SK-N-SH (cell line): ENCODE measurements around the gene ZPR1. TPM values are rescaled to one million over a fixed set of nuclear protein-coding genes. Genes with fewer than 3 reads are reported as not detected.

ENCODE experiments used
- CTCF ChIA-PET: fragments of 300-600, 350-600 bp; formaldehyde crosslinking; extraction: SDS; loops from one replicate; lab custom pipeline; 2021; lab: Yijun Ruan, JAX
- POLR2A ChIA-PET: fragments of 350-600 bp; sonication (Branson Sonifier 250); formaldehyde crosslinking; extraction: SDS; loops from one replicate; lab custom pipeline; 2020; ENCODE audit warnings: antibody characterized with exemption, inconsistent platforms; lab: Yijun Ruan, JAX
- DNase-seq: peaks from one replicate; pipeline ENCODE4 v3.0.0; 2012
- H2AFZ ChIP-seq: fragments of 200-600 bp; sonication (generic); 2 replicates; pipeline ENCODE4 v1.8.1; 2016; ENCODE audit warnings: antibody characterized with exemption, mild to moderate bottlenecking, low read depth
- H3F3A ChIP-seq: fragments of 200-600 bp; sonication (generic); replicated peaks from 2 replicates; pipeline ENCODE3; 2016; ENCODE audit warnings: antibody characterized with exemption, mild to moderate bottlenecking; ENCODE audit not compliant: insufficient read depth
- H3K27ac ChIP-seq, 2 experiments: fragments of 200-500 bp in 1 of 2; fragments of 200-600 bp in 1 of 2; sonication (Bioruptor generic) in 1 of 2; sonication (generic), shearing (Covaris generic) in 1 of 2; 2 replicates each; pipeline versions ENCODE4 v1.5.1 to v1.6.1; 2014 to 2016; ENCODE audit warnings: low read depth in 2 of 2, inconsistent platforms in 1 of 2, low read length in 1 of 2, mild to moderate bottlenecking in 1 of 2, mixed read lengths in 1 of 2
- H3K27me3 ChIP-seq: fragments of 200-600 bp; sonication (generic), shearing (Covaris generic); 2 replicates; pipeline ENCODE4 v1.6.1; 2016; ENCODE audit warnings: mixed run types; ENCODE audit not compliant: insufficient read depth
- H3K36me3 ChIP-seq, 2 experiments: fragments of 200-500 bp in 1 of 2; fragments of 200-600 bp in 1 of 2; sonication (Bioruptor generic) in 1 of 2; sonication (generic) in 1 of 2; replicated peaks in 1 of 2; 2 replicates each; pipeline versions ENCODE3 to v1.5.1; 2014 to 2016; ENCODE audit warnings: low read length in 1 of 2, mild to moderate bottlenecking in 1 of 2; ENCODE audit not compliant: insufficient read depth in 2 of 2, control insufficient read depth in 1 of 2
- H3K4me1 ChIP-seq, 2 experiments: fragments of 200-500 bp in 1 of 2; fragments of 200-600 bp in 1 of 2; sonication (Bioruptor generic) in 1 of 2; sonication (generic), shearing (Covaris generic) in 1 of 2; 2 replicates each; pipeline versions ENCODE4 v1.5.1 to v1.6.1; 2014 to 2016; ENCODE audit warnings: low read depth in 1 of 2, low read length in 1 of 2, mixed run types in 1 of 2; ENCODE audit not compliant: insufficient read depth in 2 of 2, control insufficient read depth in 1 of 2
- H3K4me2 ChIP-seq: fragments of 200-600 bp; sonication (generic), shearing (Covaris generic); 2 replicates; pipeline ENCODE4 v1.6.1; 2017; ENCODE audit warnings: mixed run types
- H3K4me3 ChIP-seq, 2 experiments: fragments of 200-500 bp in 1 of 2; fragments of 200-600 bp in 1 of 2; sonication (Bioruptor generic) in 1 of 2; sonication (generic), shearing (Covaris generic) in 1 of 2; 2 replicates each; pipeline versions ENCODE4 v1.5.1 to v1.8.1; 2014 to 2016; ENCODE audit warnings: low read depth in 2 of 2, inconsistent platforms in 1 of 2, low read length in 1 of 2, mild to moderate bottlenecking in 1 of 2, mixed read lengths in 1 of 2, moderate library complexity in 1 of 2
- H3K79me2 ChIP-seq: fragments of 200-600 bp; sonication (generic); 2 replicates; pipeline ENCODE4 v1.8.1; 2017; ENCODE audit warnings: mild to moderate bottlenecking; ENCODE audit not compliant: insufficient read depth
- H3K9ac ChIP-seq: fragments of 200-600 bp; sonication (generic); 2 replicates; pipeline ENCODE4 v1.6.1; 2017; ENCODE audit warnings: mixed run types
- H3K9me2 ChIP-seq: fragments of 200-600 bp; sonication (generic); 2 replicates; pipeline ENCODE4 v1.6.1; 2017; ENCODE audit warnings: mixed run types
- H3K9me3 ChIP-seq: fragments of 200-600 bp; sonication (generic); 2 replicates; pipeline ENCODE4 v1.6.1; 2017; ENCODE audit warnings: mixed run types, mild to moderate bottlenecking, moderate library complexity
- H4K20me1 ChIP-seq: fragments of 200-600 bp; sonication (generic); 2 replicates; pipeline ENCODE4 v1.6.1; 2017; ENCODE audit warnings: mild to moderate bottlenecking, mixed run types; ENCODE audit not compliant: insufficient read depth
- ELF1 ChIP-seq: IDR thresholded peaks from 2 replicates; pipeline ENCODE4 v1.4.0; 2012
- FOSL2 ChIP-seq: IDR thresholded peaks from 2 replicates; pipeline ENCODE4 v1.4.0; 2012; ENCODE audit warnings: low read depth, mild to moderate bottlenecking, moderate library complexity, borderline replicate concordance
- FOXJ3 ChIP-seq: sonication (generic); formaldehyde crosslinking; IDR thresholded peaks from 2 replicates; pipeline ENCODE4 v1.5.1; 2020; ENCODE audit warnings: mild to moderate bottlenecking, missing genetic modification reagents
- FOXM1 ChIP-seq: IDR thresholded peaks from 2 replicates; pipeline ENCODE4 v1.4.0; 2012; ENCODE audit warnings: low read depth, mild to moderate bottlenecking
- GABPA ChIP-seq: IDR thresholded peaks from 2 replicates; pipeline ENCODE4 v1.4.0; 2012; ENCODE audit warnings: low read depth, mild to moderate bottlenecking
- JUND ChIP-seq: IDR thresholded peaks from 2 replicates; pipeline ENCODE4 v1.4.0; 2012
- MEF2A ChIP-seq: IDR thresholded peaks from 2 replicates; pipeline ENCODE4 v1.4.0; 2012; ENCODE audit warnings: low read depth, borderline replicate concordance
- MXI1 ChIP-seq: IDR thresholded peaks from 2 replicates; pipeline ENCODE4 v1.6.1; 2012; ENCODE audit warnings: mild to moderate bottlenecking, low read depth, low read length, improper control_type of control experiment
- NFIC ChIP-seq: IDR thresholded peaks from 2 replicates; pipeline ENCODE4 v1.4.0; 2012; ENCODE audit warnings: borderline replicate concordance
- NRF1 ChIP-seq: IDR thresholded peaks from 2 replicates; pipeline ENCODE4 v1.6.1; 2012; ENCODE audit warnings: low read depth, mild to moderate bottlenecking, low read length
- RAD21 ChIP-seq: IDR thresholded peaks from 2 replicates; pipeline ENCODE4 v1.6.1; 2012; ENCODE audit warnings: mild to moderate bottlenecking, low read length
- RFX5 ChIP-seq: IDR thresholded peaks from 2 replicates; pipeline ENCODE4 v1.6.1; 2012; ENCODE audit warnings: mild to moderate bottlenecking, improper control_type of control experiment, low read length
- TEAD4 ChIP-seq: IDR thresholded peaks from 2 replicates; pipeline ENCODE4 v1.4.0; 2012; ENCODE audit warnings: mild to moderate bottlenecking, borderline replicate concordance; ENCODE audit not compliant: insufficient read depth
- WGBS: methylation state at CpG from one replicate; pipeline ENCODE4 v1.1.6; 2017; ENCODE audit warnings: low lambda C conversion rate; 5-methylcytosine and 5-hydroxymethylcytosine counted together
- polyA plus RNA-seq, 3 experiments: library from polyadenylated mRNA; depleted of rRNA; stranded (reverse); fragments of >200 nt; gene quantifications; 2 replicates each; pipeline ENCODE4 v1.2.3, GENCODE V29; 2012
- TF ChIP-seq, protein P1 (sequence below): IDR thresholded peaks from 2 replicates; pipeline ENCODE4; 2012
- TF ChIP-seq, protein P2 (sequence below): IDR thresholded peaks from 2 replicates; pipeline ENCODE4 v1.4.0; 2012; ENCODE audit warnings: low read depth
- TF ChIP-seq, protein P3 (sequence below): IDR thresholded peaks from 2 replicates; pipeline ENCODE4 v1.4.0; 2012; ENCODE audit warnings: low read depth, borderline replicate concordance
- TF ChIP-seq, protein P4 (sequence below): fragments of 150-350 bp; IDR thresholded peaks from 2 replicates; pipeline ENCODE4 v1.6.1; 2016; ENCODE audit warnings: mild to moderate bottlenecking, low read depth, low read length
- TF ChIP-seq, protein P5 (sequence below): IDR thresholded peaks from 2 replicates; pipeline ENCODE4 v1.6.1; 2012; ENCODE audit warnings: mild to moderate bottlenecking, low read depth, low read length, moderate library complexity

Gene ZPR1
- polyA plus RNA-seq, 1 of the 3 experiments (the other 2 are of a cell fraction) = 52.4 TPM

DNA sequence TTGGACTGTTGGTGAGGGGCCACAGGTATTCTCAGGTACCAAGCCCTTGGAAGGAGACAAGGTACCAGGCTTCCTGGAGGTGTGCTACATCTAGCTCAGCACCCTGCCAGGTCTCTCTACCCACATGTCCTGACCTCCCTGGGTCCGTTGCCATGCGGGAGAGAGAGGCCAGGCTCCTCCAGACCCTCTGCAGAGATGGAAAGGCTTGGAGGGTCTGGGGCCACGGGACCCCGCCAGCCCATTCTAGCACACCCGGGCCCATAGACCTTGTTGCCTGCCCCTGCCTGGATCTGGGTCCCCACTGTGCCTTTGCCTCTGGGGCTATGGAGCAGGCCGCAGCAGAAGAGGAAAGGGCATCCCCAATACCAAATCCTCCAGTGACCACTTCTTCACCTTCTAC lies 39.6 kb upstream of the ZPR1 start:
- CTCF ChIA-PET = interaction anchor here (1.2 to 1.4 kb wide), 2 partner anchors 36 to 279 kb away, joined by 4 to 5 read pairs; partner anchors contain the start of gene APOA5
- H3F3A ChIP-seq = no peaks in the 10 kb centered on the region
- no peak overlapping the region for H3K4me2 ChIP-seq
- H3K9ac ChIP-seq = no peak overlapping the region
- peaks cover 0 to 30% of the 10 kb centered on the region in 2 experiments; a peak in 1 of 4 replicates for H3K4me1 ChIP-seq
- H4K20me1 ChIP-seq = no peaks in the 10 kb centered on the region
- WGBS = 60% methylated on average over 1 of the region's 6 CpGs
- H3K9me2 ChIP-seq = no peaks in the 10 kb centered on the region
- no peaks in the 10 kb centered on the region for H3K9me3 ChIP-seq
- no peak overlapping the region for H2AFZ ChIP-seq
- no peak overlapping the region for H3K27ac ChIP-seq
- no peaks in the 10 kb centered on the region for H3K79me2 ChIP-seq
- no peak overlapping the region for H3K4me3 ChIP-seq
- H3K36me3 ChIP-seq = no peaks in the 10 kb centered on the region
- no peaks in the 10 kb centered on the region for H3K27me3 ChIP-seq
- no peak for DNase-seq
- TF ChIP-seq RFX5 (no peak), ELF1 (no peak), RAD21 (no peak), GABPA (no peak), MXI1 (no peak), NFIC (no peak), FOXM1 (no peak), JUND (no peak), MEF2A (no peak), NRF1 (no peak), FOSL2 (no peak), TEAD4 (no peak), FOXJ3 (CRISPR knock-in tag) (no peak)
- TF ChIP-seq, protein P1, sequence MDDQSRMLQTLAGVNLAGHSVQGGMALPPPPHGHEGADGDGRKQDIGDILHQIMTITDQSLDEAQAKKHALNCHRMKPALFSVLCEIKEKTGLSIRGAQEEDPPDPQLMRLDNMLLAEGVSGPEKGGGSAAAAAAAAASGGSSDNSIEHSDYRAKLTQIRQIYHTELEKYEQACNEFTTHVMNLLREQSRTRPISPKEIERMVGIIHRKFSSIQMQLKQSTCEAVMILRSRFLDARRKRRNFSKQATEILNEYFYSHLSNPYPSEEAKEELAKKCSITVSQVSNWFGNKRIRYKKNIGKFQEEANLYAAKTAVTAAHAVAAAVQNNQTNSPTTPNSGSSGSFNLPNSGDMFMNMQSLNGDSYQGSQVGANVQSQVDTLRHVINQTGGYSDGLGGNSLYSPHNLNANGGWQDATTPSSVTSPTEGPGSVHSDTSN = no peak
- TF ChIP-seq, protein P2, sequence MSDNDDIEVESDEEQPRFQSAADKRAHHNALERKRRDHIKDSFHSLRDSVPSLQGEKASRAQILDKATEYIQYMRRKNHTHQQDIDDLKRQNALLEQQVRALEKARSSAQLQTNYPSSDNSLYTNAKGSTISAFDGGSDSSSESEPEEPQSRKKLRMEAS = no peak
- TF ChIP-seq, protein P3, sequence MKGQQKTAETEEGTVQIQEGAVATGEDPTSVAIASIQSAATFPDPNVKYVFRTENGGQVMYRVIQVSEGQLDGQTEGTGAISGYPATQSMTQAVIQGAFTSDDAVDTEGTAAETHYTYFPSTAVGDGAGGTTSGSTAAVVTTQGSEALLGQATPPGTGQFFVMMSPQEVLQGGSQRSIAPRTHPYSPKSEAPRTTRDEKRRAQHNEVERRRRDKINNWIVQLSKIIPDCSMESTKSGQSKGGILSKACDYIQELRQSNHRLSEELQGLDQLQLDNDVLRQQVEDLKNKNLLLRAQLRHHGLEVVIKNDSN = no peak
- TF ChIP-seq, protein P4, sequence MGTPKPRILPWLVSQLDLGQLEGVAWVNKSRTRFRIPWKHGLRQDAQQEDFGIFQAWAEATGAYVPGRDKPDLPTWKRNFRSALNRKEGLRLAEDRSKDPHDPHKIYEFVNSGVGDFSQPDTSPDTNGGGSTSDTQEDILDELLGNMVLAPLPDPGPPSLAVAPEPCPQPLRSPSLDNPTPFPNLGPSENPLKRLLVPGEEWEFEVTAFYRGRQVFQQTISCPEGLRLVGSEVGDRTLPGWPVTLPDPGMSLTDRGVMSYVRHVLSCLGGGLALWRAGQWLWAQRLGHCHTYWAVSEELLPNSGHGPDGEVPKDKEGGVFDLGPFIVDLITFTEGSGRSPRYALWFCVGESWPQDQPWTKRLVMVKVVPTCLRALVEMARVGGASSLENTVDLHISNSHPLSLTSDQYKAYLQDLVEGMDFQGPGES = no peak
- TF ChIP-seq, protein P5, sequence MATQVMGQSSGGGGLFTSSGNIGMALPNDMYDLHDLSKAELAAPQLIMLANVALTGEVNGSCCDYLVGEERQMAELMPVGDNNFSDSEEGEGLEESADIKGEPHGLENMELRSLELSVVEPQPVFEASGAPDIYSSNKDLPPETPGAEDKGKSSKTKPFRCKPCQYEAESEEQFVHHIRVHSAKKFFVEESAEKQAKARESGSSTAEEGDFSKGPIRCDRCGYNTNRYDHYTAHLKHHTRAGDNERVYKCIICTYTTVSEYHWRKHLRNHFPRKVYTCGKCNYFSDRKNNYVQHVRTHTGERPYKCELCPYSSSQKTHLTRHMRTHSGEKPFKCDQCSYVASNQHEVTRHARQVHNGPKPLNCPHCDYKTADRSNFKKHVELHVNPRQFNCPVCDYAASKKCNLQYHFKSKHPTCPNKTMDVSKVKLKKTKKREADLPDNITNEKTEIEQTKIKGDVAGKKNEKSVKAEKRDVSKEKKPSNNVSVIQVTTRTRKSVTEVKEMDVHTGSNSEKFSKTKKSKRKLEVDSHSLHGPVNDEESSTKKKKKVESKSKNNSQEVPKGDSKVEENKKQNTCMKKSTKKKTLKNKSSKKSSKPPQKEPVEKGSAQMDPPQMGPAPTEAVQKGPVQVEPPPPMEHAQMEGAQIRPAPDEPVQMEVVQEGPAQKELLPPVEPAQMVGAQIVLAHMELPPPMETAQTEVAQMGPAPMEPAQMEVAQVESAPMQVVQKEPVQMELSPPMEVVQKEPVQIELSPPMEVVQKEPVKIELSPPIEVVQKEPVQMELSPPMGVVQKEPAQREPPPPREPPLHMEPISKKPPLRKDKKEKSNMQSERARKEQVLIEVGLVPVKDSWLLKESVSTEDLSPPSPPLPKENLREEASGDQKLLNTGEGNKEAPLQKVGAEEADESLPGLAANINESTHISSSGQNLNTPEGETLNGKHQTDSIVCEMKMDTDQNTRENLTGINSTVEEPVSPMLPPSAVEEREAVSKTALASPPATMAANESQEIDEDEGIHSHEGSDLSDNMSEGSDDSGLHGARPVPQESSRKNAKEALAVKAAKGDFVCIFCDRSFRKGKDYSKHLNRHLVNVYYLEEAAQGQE = no peak
- TF ChIP-seq, all 33 proteins: peak for 0
- POLR2A ChIA-PET = no interaction called here
